HG02981 (cell line): ENCODE measurements around the gene MAB21L2.
"Not testable (repeated sequence)": the region's sequence is repeated elsewhere in the genome, so short reads cannot be mapped to it uniquely, and the experiment has no call there.

Experiments
- ATAC-seq: cut with Tn5 transposase; IDR thresholded peaks from one replicate; pipeline ENCODE4 v1.9.1; 2021; ENCODE audit warnings: mild to moderate bottlenecking, moderate library complexity; ENCODE audit not compliant: unreplicated experiment

The MAB21L2 gene

DNA sequence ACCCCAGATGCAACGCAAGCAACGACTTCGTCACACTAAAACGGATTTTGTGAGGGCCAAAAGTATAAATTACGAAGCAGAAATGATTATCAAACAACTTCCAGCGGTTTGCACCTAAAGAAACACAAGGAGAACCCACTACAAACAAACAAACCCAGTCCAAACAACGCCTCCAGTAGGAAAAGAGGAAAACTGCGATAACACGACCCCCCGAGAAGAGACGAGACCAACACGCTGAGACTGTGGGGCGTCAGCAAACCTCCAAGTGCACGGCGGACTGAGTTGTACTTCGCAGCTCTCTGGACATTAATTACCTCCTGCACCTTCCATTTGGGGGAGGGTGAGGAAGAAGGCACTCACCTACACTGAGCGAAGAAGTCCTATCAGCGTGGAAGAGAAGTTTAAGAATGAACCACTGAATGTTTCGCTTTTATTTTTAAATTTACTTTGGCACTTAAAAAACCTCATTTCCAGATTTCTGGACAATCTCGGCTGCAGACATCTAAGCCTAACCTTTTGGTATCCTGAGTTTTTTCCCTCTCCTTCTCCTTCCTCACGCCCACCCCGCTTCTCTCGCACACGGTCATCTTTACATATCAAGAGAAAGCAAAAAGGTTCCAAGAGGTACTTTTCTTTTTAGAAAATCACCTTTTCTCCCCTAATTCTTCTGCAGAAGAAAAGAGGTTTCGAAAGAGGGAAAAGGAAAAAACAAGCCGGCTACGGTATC lies at the start of gene MAB21L2:
MAB21L2 (plus strand) TSS at position 6 of the 727 bp plus-strand sequence. CDS start 879 bp downstream, outside the sequence.
- no peak for ATAC-seq

DNA sequence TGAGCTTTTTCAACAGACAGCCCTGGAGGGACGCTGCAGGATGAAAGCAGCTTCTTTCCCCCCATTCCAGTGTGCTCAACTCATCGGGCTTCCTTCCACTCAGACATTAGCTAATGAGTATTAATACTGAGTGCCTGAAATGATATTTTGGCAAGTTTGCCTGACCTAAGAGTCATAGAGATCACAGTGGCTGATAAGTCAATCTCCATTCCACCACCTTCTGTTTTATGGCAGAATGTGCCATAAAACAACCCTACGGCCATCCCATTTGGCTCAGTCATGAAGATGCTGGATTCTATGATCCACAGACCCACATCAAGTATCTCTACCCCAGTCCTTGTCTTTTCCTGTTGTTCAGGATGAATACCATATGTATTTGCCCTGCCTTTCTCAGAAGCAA lies 48.3 kb upstream of the MAB21L2 start:
- no peak for ATAC-seq

DNA sequence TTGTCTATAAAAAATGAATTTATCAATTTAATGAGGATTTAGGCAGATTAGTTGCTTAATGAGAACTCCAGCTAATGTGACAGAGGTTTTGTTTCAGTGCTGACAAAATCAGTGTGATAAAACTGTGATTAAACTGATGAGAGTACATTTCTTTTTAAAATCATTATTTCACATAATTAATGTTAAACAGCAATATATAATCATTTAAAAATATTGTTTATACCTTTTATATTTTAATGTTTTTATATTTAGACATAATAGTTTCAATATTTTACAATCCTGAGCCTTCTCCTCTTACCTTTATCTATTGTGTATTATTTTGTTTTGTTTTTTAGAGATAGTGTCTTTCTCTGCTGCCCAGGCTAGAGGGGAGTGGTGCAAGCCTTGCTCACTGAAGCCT lies 47.1 kb upstream of the MAB21L2 start:
- ATAC-seq = no peak

DNA sequence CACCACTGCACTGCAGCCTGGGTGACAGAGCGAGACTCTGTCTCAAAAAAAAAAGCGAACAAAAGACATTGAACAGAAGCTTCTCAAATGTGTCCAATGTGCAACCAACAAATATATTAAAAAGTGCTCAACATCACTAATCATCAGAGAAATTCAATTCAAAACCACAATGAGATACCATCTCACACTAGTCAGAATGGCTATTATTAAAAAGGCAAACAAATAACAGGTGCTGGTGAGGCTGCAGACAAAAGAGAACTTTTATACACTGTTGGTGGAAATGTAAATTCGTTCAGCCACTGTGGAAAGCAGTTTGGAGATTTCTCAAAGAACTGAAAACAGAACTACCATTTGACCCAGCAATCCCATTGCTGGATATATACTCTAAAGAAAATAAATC lies 44.0 kb upstream of the MAB21L2 start:
- not testable (repeated sequence) for ATAC-seq

DNA sequence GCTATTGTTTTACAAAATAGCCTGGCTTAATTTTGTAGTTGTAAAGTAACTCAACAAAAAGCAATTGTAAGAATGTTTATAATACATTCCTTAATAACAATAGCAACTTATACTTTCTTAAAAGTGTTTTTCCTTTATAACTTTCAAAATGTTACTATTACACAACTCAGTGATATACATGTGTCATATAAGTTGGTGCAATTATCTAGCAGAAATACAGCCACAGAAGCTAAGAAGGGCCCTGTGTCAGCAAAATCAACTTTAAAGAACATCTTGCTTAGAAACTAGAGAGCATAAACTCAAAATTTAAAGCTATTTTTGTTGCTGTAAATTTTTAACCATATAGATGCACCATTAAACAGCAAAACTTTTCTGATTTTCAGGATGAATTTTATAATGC lies 41.4 kb upstream of the MAB21L2 start:
- no peak for ATAC-seq

DNA sequence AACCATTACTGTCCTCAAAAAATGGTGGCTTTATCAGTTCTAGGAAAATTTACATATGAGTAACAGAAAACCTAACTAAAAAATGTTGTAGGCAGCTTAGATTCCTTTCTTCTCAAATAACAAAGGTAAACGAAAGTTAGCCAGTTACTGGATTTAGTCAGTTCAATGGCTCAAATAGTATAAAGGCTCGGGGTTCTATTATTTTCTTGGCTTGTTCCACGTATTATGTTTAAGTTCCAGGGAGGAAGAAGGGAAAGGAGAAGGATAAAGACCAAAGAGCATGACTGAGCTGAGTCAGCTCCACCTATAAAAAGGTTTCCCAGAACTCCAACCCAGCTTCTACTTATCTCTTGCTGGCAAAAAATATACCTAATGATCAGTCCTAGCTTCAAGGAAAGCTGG lies 41.0 kb upstream of the MAB21L2 start:
- ATAC-seq = no peak

DNA sequence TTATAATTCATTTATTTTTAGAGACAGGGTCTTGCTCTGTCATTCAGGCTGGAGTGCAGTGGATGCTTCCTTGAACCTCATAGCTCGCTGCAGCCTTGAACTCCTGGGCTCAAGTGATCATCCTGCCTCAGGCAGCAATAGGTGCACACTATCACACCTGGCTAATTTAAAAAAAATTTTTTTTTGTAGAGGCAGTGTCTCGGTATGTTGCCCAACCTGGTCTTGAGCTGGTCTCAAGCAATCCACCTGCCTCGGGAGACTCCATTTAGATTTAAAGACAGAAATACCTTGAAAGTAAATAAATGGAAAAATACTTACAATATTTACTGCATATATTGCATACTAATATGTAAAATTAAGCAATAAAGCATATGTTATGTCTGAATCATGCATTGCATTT lies 40.3 kb upstream of the MAB21L2 start:
- ATAC-seq = no peak

DNA sequence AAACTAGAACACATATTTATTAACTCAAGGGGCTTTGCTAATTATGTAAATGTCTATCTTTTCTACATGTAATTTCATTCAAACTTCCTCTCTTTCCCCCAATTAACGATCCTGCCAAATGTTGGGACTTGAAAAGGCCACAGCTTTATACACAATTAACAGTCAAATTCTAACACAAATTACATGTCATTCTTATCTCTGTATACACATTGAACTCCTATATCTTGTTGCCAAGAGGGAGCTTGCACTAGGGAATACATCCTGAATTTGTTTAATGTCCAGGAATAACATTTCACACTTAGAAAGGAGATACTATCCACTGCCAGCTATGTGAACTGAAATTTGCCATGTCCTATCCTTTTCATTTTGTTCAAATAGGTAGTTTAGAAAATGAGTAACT lies 38.9 kb upstream of the MAB21L2 start:
- ATAC-seq = no peak

DNA sequence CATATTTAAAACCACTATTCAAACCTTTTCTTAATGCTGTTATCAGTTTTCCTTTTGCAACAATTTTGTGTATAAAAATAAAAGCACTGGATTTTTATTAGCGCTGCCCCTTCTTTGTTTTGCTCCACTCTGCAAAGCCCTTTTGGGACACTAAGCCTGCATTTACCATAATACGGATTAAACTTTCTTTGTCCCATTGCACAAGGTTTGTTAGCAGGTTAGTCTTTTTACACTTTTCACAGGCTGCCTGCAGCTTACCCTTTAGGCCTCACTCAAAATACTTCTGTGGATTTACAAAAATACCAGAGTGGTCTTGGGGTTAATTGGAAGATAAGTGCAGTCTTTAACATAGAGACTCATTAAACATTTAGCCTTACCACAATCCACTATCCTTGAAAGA lies 35.7 kb upstream of the MAB21L2 start:
- no peak for ATAC-seq

DNA sequence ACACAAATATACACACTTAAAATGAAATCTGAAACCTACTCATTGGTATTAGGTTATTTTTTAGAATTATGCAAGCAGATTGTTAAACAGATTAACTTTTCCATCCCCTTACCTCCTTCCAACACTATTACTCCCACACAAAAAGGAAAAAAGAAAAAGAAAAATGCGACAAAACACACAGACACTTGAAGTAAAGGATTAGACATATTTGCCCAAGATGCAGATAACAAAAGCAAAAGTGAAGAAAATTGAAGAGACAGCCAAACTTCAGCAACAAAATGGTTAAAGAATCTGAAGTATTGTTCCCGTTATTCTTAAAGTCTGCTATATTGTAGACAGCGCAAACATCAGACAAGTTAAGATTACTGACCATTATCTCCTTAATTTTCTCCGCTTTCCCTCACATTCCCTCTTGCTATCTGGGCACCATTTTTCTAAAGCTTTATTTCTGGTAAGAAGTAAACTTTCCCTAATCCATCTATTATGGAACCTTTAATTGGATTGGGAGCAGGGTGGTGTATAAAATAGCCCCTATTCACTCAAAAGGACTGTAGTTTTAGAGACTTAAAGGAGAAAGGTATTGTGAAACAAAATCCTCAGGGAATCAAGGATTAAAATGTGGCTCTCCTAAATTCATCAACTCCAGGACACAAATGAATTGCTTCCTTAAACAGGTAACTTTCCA lies 34.7 kb upstream of the MAB21L2 start:
- ATAC-seq = no peak

DNA sequence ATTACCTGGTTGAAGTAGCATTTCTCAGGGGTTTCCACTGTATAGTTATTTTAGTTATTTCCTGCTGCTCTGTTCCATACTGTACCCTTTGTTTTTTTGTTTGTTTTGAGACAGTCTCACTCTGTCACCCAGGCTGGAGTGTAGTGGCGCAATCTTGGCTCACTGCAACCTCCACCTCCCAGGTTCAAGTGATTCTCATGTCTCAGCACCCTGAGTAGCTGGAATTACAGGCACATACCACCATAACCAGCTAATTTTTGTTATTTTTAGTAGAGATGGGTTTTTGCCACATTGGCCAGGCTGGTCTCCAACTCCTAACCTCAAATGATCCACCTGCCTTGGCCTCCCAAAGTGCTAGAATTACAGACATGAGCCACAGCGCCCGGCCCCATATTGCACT lies 24.1 kb upstream of the MAB21L2 start:
- ATAC-seq = not testable (repeated sequence)

DNA sequence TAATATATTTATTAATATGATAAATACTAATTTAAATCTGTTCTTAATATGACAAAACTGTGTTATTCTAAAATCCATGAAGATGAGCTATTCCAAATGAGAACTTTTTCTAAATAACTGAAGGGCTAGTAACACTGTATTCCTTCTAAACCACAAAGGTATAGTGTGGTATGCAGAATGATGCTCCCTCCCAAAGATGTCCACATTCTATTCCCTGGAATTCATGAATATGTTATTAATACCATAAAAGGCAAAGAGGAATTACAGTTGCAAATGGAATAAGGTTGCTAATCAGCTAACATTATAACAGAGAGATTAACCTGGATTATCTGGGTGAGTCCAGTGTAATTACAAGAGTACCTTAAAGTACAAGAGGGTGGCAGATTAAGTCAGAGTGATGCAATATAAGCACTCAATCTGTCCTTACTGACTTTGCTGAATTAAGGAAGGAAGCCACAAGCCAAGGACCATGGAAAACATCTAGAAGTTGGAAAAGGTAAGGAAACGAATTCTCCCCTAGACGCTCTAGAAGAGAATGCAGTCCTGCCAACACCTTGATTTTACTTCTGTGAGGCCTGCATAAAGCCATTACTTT lies 20.7 kb upstream of the MAB21L2 start:
- no peak for ATAC-seq

DNA sequence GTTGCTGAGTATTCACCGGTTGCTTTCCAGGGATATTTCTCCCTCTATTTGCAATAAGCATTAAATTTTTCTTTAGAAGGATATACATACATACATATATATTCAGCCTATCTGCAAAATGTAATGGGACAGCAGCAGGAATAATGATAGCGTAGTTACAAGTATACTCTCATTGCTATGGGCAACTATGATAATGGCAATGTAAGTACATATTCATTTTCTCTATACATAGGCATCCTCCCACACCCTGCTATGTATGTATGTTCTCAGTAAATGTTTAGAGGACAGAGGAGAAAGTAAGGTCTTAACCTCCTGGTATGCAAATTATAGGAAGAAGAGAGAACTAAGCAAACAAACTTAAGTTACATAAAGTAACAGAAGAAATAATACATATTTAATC lies 19.7 kb upstream of the MAB21L2 start:
- ATAC-seq = no peak

DNA sequence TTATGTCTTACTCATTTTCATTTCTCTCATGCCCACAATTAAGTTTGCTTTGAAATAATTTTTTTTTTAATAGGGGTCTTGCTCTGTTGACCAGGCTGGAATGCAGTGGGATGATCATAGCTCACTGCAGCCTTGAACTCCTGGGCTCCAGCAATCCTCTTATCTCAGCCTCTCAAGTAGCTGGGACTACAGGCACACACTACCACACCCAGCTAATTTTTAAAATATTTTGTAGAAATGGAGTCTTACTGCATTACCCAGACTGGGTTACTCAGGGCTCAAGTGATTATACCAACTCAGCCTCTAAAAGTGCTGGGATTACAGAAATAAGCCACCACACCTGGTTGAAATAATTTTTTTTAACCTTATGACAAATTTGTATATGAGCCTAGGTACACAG lies 19.2 kb upstream of the MAB21L2 start:
- ATAC-seq = no peak

DNA sequence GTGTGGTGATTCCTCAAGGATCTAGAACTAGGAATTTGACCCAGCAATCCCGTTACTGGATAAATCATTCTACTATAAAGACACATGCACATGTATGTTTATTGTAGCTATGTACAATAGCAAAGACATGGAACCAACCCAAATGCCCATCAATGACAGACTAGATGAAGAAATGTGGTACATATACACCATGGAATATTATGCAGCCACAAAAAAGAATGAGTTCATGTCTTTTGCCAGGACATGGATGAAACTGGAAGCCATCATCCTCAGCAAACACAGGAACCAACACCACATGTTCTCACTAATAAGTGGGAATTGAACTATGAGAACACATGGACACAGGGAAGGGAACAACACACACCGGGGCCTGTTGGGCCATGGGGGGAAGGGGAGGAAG lies 17.0 kb upstream of the MAB21L2 start:
- ATAC-seq = not testable (repeated sequence)

DNA sequence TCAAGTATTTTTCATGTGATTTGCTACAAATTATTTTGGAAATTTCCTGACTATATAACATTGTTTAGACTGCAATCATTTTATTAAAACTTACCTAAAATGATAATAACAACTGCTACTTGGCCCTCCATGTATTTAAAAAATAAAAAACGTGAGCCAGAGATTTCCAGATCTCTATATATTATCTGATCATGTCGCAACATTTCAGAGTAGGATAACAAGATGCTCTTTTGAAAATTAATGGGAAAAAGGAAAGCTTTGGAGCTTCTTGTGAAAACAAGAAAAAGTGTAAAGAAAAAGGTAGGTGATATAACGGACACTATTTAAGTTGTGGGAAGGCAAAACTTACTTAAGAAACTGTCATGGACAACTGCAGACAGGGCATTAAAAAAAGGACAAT lies 14.9 kb upstream of the MAB21L2 start:
- no peak for ATAC-seq

DNA sequence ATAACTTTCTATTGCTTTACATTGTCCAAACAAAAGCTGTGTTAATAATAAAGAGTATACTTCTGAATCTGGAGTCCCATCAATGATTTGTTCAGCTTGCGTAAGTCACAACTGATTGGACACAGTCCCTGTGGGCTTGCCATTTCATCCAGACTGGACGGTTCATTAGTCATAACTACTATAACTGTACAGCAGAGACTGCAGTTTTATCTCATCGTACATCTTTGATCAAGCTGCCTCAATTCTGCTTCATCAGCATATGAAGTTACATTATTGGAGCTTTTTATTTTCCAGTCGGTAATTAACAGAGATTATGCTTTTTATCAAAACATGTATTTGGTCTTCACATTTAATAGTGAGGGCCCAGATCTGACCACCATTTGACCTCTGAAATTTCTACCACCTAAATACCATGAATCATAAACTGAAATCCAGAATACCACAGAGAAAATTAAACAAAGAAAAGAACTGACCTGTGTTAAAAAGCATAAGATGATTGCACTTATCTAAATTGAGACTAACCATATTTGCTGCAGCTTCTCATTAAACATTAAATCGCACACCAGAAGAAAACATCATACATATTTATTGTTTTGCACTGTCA lies 12.5 kb upstream of the MAB21L2 start:
- no peak for ATAC-seq

DNA sequence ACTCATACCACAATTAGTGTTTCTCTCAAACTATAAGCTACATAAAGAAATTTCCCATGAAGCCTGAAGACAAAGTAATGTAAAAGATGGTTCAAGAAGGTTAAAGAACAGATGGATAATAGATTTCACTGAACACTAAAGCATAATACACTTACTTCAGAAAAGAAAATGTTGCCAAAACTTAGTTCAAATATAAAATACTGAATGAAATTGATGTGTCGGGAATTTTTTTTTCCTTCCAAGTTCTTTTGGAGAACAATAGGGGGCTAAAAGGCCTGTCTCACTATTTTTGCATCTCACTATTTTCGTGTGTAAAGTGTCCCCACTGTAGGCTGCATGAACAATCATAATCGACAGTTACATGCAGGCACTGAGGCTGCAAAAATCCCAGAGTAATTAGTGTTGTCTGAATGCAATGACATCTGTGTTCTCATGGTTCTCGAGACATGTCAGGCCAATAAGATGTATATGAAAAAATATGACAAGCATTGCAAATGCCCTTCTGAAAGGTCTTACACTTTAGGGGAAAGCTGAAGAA lies 11.9 kb upstream of the MAB21L2 start:
- no peak for ATAC-seq

DNA sequence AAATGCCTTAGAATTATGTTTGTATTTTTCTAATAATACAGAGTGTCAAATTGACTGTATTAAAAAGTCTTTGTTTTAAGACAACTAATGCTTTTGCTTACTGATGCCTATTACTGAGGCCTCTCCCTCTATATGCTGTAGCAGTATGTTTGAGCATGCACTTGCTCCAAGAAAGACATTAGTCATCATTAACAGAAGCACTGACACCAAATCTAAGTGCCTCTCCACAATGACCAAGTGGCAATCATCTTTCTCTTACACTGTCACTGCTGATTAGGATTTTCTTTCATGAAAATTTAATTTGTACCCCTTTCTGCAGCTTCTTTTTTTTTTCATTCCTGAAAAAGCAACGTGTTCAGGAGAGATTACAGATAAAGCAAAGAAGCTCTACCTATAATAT lies 11.1 kb upstream of the MAB21L2 start:
- ATAC-seq = no peak

DNA sequence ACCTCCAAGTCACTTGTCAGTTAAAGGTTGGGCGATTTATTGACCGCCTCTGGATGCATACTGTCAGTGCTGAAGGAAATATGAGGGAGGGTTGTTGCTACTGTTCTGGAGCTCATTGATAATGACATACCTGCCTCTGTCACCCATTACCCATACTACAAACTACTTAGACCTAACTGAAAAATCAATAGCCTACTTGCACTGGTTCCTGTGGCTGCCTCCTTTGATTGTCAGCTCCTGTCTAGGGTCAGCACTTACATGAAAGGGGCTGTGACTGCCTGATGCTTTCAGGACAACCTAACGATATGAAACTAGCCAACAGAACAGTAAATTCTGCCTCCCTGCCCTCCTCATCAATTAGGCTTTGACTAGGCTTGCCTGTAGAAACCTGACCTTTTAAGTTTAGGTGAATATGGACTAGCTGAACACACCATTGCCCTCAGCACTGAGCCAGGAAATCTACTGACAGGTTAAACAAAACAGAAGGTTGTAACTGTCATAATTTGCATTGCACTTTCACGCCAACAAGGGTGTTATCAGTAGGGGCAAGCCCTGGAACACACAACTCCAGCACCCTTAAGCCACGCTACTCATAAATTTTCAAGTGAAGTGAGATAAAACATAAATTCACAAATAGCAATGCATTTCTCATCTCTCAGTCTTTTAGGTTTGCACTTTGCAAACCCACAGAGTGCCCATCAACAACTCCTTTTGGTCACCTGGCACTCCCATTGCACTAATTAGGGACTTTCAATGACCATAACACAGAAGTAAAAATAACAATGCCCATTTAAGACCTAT lies 9.0 kb upstream of the MAB21L2 start:
- no peak for ATAC-seq

DNA sequence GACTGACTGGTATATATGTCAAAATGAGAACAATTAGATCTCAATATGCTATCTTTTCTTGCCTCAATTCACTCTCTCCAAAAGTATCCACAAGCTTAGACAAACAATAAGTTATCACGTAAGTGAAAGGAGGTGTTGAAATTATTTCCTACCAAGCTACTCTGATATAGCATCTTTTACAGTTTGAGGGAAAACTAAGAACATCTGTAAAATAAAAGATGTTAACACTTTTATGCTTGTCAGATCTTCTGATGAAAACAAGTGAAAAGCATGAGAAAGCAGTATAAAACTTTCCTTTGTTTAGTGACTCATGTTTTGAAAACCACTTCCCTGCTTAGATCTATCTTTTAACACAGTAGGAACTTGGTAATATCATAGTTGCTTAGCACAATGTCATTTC lies 8.4 kb upstream of the MAB21L2 start:
- ATAC-seq = no peak
